Measurements from ENCODE around the gene TENM3. TPM values are rescaled to one million over a fixed set of nuclear protein-coding genes. Genes with fewer than 3 reads are reported as not detected.

TENM3 gene
- total and polyA plus RNA-seq, 10 of the 15 experiments (the other 5 are each of a cell fraction or from before 2014, with no cell fraction given), result 0.01 to 1.7 (median 0.08) TPM; not detected in 2

GRCh38 chr4:182848685-182849084, 605.5 kb downstream of the TENM3 start:
- FAIRE-seq, result no peak
- ATAC-seq, result no peak

More at GRCh38 chr4:182848685-182849084, 605.5 kb downstream of the TENM3 start:
- no peak overlapping the region for H2AFZ ChIP-seq (ENCODE audit: control insufficient read depth, low read depth, low read length)
- 53% methylated on average over 6 of the region's 6 CpGs for WGBS (ENCODE audit: insufficient coverage, insufficient replicate concordance, low lambda C conversion rate, missing lambda C conversion rate)
- ChIA-PET POLR2A (no interaction called here), RAD21 (ENCODE audit: unreplicated experiment) (no interaction called here), CTCF (no interaction called here), SMC1A (ENCODE audit: uncharacterized antibody, unreplicated experiment) (no interaction called here)
- no peaks in the 10 kb centered on the region for H3K9me3 ChIP-seq (replicated peaks; ENCODE audit: control insufficient read depth, insufficient read depth, low read length)
- BruUV-seq (replicated peaks), result no TSS peak
- H3K27ac ChIP-seq (ENCODE audit: control insufficient read depth, insufficient read depth), result no peak overlapping the region
- H4K20me1 ChIP-seq (ENCODE audit: control insufficient read depth, insufficient read depth), result no peaks in the 10 kb centered on the region
- H3K9ac ChIP-seq (ENCODE audit: control insufficient read depth, insufficient read depth, low read length), result no peak overlapping the region
- no peak for TF ChIP-seq RBBP5 (conservative IDR thresholded peaks at IDR 0.05)
- TF ChIP-seq RELA (IDR thresholded peaks at IDR 0.05; ENCODE audit: borderline replicate concordance, partially characterized antibody), result no peak
- TF ChIP-seq BCLAF1 (IDR thresholded peaks at IDR 0.05), result no peak
- no peak for TF ChIP-seq RAD21 (IDR thresholded peaks at IDR 0.05; ENCODE audit: insufficient read depth, low read depth, low read length)
- TF ChIP-seq FOS (IDR thresholded peaks at IDR 0.05; ENCODE audit: borderline replicate concordance, extremely low read depth, insufficient read length), result no peak
- no peak for TF ChIP-seq MYC (IDR thresholded peaks at IDR 0.05; ENCODE audit: insufficient read depth, insufficient read length, insufficient replicate concordance, low read length, severe bottlenecking)
- TF ChIP-seq EZH2 (IDR thresholded peaks at IDR 0.05; ENCODE audit: borderline replicate concordance, control insufficient read depth, low read depth, low read length), result no peak
- no peak for TF ChIP-seq SMC3 (IDR thresholded peaks at IDR 0.05; ENCODE audit: borderline replicate concordance, low read length)
- TF ChIP-seq ZNF207 (IDR thresholded peaks at IDR 0.05; ENCODE audit: borderline replicate concordance), result no peak
- TF ChIP-seq TCF7 (IDR thresholded peaks at IDR 0.05; ENCODE audit: borderline replicate concordance), result no peak
- no peak for TF ChIP-seq ESRRA (IDR thresholded peaks at IDR 0.05; ENCODE audit: low read length)
- TF ChIP-seq ZSCAN29 (IDR thresholded peaks at IDR 0.05), result no peak
- no peak for TF ChIP-seq ASH2L (IDR thresholded peaks at IDR 0.05; ENCODE audit: borderline replicate concordance, low read depth)
- no peak for TF ChIP-seq LARP7 (IDR thresholded peaks at IDR 0.05)
- no peak for TF ChIP-seq CREB1 (IDR thresholded peaks at IDR 0.05; ENCODE audit: low read depth)
- no peak for TF ChIP-seq NKRF (conservative IDR thresholded peaks at IDR 0.05)
- no peak for TF ChIP-seq NR2F1 (conservative IDR thresholded peaks at IDR 0.05)
- TF ChIP-seq IRF3 (IDR thresholded peaks at IDR 0.05), result no peak
- no peak for TF ChIP-seq IRF5 (IDR thresholded peaks at IDR 0.05; ENCODE audit: borderline replicate concordance)
- no peak for TF ChIP-seq YY1 (IDR thresholded peaks at IDR 0.05; ENCODE audit: low read depth, low read length)
- H3K27me3 ChIP-seq (replicated peaks in 1 of 2; ENCODE audit: control insufficient read depth in 2 of 2, insufficient read depth in 2 of 2, low read length in 1 of 2), result 0 out of 4 replicates have a peak, but pooled peaks cover 0 to 3% of the 10 kb centered on the region in 2 experiments
- no peak overlapping the region for H3K4me3 ChIP-seq
- no peaks in the 10 kb centered on the region for H3K36me3 ChIP-seq (ENCODE audit: control insufficient read depth in 2 of 2, insufficient read depth in 2 of 2, low read length in 1 of 2)
- H3K79me2 ChIP-seq (ENCODE audit: control insufficient read depth, insufficient read depth, low read length), result no peaks in the 10 kb centered on the region
- H3K4me2 ChIP-seq (ENCODE audit: control insufficient read depth, insufficient read depth), result no peak overlapping the region
- no peaks in the 10 kb centered on the region for H3K4me1 ChIP-seq (ENCODE audit: control insufficient read depth, insufficient read depth, low read length)
- DNase-seq (ENCODE audit: low read depth, low spot score), result no peak
- in situ Hi-C loops (cut with MboI), result no loop called here
- intact Hi-C loops (cut with micrococcal nuclease; ENCODE audit: unreplicated experiment), result no loop called here

All from GM12878 (cell line).